ENCODE measurements around the gene MAN1A2. TPM values are rescaled to one million over a fixed set of nuclear protein-coding genes. Genes with fewer than 3 reads are reported as not detected.
"Not testable (repeated sequence)": the region's sequence is repeated elsewhere in the genome, so short reads cannot be mapped to it uniquely, and the experiment has no call there.

The MAN1A2 gene
- 10 to 100 TPM; 33.8 to 35.0 TPM for total RNA-seq

- Mint-ChIP-seq H3K27ac (peak within 1 kb of the TSS; percentile 95), H3K4me1 (peaks cover 57% of the 10 kb centered on the region), H3K27me3 (no peaks in the 10 kb centered on the region), H3K36me3 (ENCODE audit: low read depth) (peaks cover 3% of the 10 kb centered on the region), H3K9me3 (no peaks in the 10 kb centered on the region), H3K4me3 (peak within 1 kb of the TSS; percentile 92)
- DNase-seq = peak; percentile 81
- CTCF ChIA-PET = interaction anchor here (1.0 to 1.3 kb wide), 4 partner anchors 9 to 528 kb away, joined by 3 to 4 read pairs (median 4); partner anchors contain the start of gene TTF2
- POLR2A ChIA-PET = interaction anchor here (0.6 to 3.1 kb wide), 13 partner anchors 9 to 562 kb away, joined by 3 to 14 read pairs (median 4); partner anchors contain the start of genes GDAP2, TTF2 and WDR3
Measured at GRCh38 chr1:117367046-117368025, at the start of gene MAN1A2. MAN1A2 (plus strand) TSS chr1:117367449; CDS start chr1:117368184, 735 bp downstream.

- Mint-ChIP-seq H3K36me3 (ENCODE audit: low read depth) (no peaks in the 10 kb centered on the region), H3K4me1 (no peaks in the 10 kb centered on the region), H3K27ac (no peak overlapping the region), H3K9me3 (peaks cover 2% of the 10 kb centered on the region), H3K27me3 (peaks cover 5% of the 10 kb centered on the region), H3K4me3 (no peak overlapping the region)
- no peak for DNase-seq
- POLR2A ChIA-PET = no interaction called here
- CTCF ChIA-PET = no interaction called here
Measured at GRCh38 chr1:117318011-117318410, 49.2 kb upstream of the MAN1A2 start.

GRCh38 chr1:117318426-117318825 is 48.8 kb upstream of the MAN1A2 start:
- ChIA-PET POLR2A (no interaction called here), CTCF (no interaction called here)
- H3K27me3 Mint-ChIP-seq = peaks cover 5% of the 10 kb centered on the region

DNA sequence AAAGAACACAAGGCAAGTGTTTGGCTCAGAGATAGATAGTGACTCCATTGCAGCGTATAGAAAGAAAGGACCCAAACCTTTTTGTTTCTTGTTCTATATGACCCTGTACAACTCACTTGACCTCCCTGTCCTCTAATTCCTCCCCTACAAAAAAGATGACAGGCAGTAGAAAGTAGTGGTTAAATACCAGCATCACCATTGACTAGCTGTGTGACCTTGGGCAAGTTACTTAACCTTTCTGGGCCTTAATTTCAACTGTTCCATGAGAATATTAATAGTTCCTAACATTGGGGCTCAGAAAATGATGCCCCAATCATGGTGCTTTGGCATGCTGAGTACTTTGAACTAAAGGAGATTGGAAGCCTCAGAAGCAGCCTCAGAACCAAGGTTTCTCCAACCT is 46.7 kb upstream of the MAN1A2 start:
- Mint-ChIP-seq H3K27me3 (peaks cover 14% of the 10 kb centered on the region), H3K27ac (no peak overlapping the region)
- CTCF ChIA-PET = no interaction called here

More at GRCh38 chr1:117318426-117318825, 48.8 kb upstream of the MAN1A2 start:
- Mint-ChIP-seq H3K4me1 (no peaks in the 10 kb centered on the region), H3K36me3 (ENCODE audit: low read depth) (no peaks in the 10 kb centered on the region), H3K4me3 (no peak overlapping the region), H3K9me3 (peaks cover 2% of the 10 kb centered on the region), H3K27ac (no peak overlapping the region)
- DNase-seq = no peak

DNA sequence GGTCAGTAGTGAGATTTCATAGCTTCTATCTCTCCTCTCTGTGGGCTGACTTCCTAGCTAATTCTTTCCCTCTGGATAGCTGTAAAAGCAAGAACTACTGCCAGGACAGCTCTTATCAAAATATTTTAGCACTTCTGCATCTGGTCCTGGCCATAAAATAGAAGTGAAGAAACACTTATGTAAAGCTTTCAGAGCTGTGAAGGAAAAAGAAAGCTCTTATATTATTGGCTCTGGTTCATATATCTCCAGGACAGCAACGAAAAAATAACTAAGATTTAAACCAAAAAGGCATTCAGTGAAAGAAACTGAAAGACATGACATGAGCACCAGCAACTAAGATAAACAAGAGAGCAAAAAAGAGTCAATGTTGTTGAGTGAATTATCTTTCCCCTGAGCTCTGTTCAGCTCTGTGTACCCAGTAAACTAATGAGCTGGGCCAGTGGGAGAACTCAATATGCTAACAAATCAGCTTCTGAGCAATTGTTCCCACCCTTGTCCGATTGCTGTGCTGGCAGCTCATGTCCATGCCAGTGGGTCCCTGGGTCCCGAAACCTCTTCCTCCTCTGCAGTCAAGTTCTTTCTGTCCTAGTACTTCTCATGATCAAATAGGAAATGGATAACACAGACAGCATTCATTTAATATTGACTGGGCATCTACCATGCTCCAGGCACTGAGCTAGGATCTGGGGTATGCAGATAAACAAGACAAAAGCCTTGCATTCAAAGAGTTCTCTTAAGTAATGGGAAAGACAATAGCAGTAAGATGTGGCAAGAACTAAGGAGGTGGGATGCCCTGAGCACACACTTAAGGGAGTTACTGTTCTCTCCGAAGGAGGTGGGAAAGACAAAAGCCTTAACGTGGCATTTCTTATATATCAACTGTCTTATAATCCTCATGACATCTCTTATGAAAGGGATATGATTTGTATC is 45.3 kb upstream of the MAN1A2 start:
- H3K4me1 Mint-ChIP-seq = no peaks in the 10 kb centered on the region
- CTCF ChIA-PET = interaction anchor here (1.6 kb wide), 1 partner anchor 436 kb away, joined by 3 read pairs; no protein-coding TSS in a partner anchor
- no peak overlapping the region for H3K27ac Mint-ChIP-seq
- H3K4me3 Mint-ChIP-seq = no peak overlapping the region
- H3K36me3 Mint-ChIP-seq (ENCODE audit: low read depth) = no peaks in the 10 kb centered on the region
- no peak for DNase-seq
- H3K27me3 Mint-ChIP-seq = peaks cover 14% of the 10 kb centered on the region
- H3K9me3 Mint-ChIP-seq = peaks cover 2% of the 10 kb centered on the region
- POLR2A ChIA-PET = interaction anchor here (0.8 kb wide), 1 partner anchor 47 kb away, joined by 3 read pairs; no protein-coding TSS in a partner anchor

More for the DNA sequence above, 46.7 kb upstream of the MAN1A2 start:
- no peaks in the 10 kb centered on the region for H3K4me1 Mint-ChIP-seq
- no peak overlapping the region for H3K4me3 Mint-ChIP-seq
- DNase-seq = no peak
- H3K36me3 Mint-ChIP-seq (ENCODE audit: low read depth) = no peaks in the 10 kb centered on the region
- POLR2A ChIA-PET = no interaction called here
- H3K9me3 Mint-ChIP-seq = peaks cover 2% of the 10 kb centered on the region

- H3K4me1 Mint-ChIP-seq = no peaks in the 10 kb centered on the region
- DNase-seq = no peak
- H3K27me3 Mint-ChIP-seq = peaks cover 14% of the 10 kb centered on the region
- ChIA-PET CTCF (no interaction called here), POLR2A (no interaction called here)
- H3K27ac Mint-ChIP-seq = no peak overlapping the region
- H3K4me3 Mint-ChIP-seq = no peak overlapping the region
- no peaks in the 10 kb centered on the region for H3K36me3 Mint-ChIP-seq (ENCODE audit: low read depth)
- H3K9me3 Mint-ChIP-seq = no peaks in the 10 kb centered on the region
Measured at GRCh38 chr1:117324357-117324756, 42.9 kb upstream of the MAN1A2 start.

DNA sequence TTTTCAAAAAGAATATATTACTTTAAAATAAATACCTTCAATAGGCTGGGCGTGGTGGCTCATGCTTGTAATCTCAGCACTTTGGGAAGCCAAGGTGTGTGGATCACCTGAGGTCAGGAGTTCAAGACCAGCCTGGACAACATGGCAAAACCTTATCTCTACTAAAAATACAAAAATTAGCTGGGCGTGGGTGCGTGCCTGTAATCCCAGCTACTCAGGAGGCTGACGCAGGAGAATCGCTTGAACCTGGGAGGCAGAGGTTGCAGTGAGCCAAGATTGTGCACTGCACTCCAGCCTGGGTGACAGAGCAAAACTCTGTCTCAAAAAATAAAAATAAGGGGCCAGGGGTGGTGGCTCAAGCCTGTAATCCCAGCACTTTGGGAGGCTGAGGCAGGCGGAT is 41.2 kb upstream of the MAN1A2 start:
- H3K27ac Mint-ChIP-seq; DNase-seq; CTCF ChIA-PET; H3K36me3 Mint-ChIP-seq (ENCODE audit: low read depth); H3K4me3 Mint-ChIP-seq; H3K4me1 Mint-ChIP-seq; H3K9me3 Mint-ChIP-seq; POLR2A ChIA-PET: not testable (repeated sequence)
- H3K27me3 Mint-ChIP-seq = peaks cover 14% of the 10 kb centered on the region

GRCh38 chr1:117327011-117327410 is 40.2 kb upstream of the MAN1A2 start:
- no peak overlapping the region for H3K27ac Mint-ChIP-seq
- no peaks in the 10 kb centered on the region for H3K9me3 Mint-ChIP-seq
- peaks cover 15% of the 10 kb centered on the region for H3K27me3 Mint-ChIP-seq
- no peak for DNase-seq
- ChIA-PET CTCF (no interaction called here), POLR2A (no interaction called here)
- H3K36me3 Mint-ChIP-seq (ENCODE audit: low read depth) = no peaks in the 10 kb centered on the region
- H3K4me3 Mint-ChIP-seq = no peak overlapping the region
- no peaks in the 10 kb centered on the region for H3K4me1 Mint-ChIP-seq

GRCh38 chr1:117335376-117336086 is 31.7 kb upstream of the MAN1A2 start:
- Mint-ChIP-seq H3K9me3 (peaks cover 2% of the 10 kb centered on the region), H3K27ac (no peak overlapping the region), H3K4me3 (no peak overlapping the region), H3K27me3 (peaks cover 3% of the 10 kb centered on the region), H3K4me1 (no peaks in the 10 kb centered on the region), H3K36me3 (ENCODE audit: low read depth) (no peaks in the 10 kb centered on the region)
- no peak for DNase-seq
- ChIA-PET CTCF (interaction anchor here (0.8 kb wide), 1 partner anchor 490 kb away, joined by 3 read pairs; no protein-coding TSS in a partner anchor), POLR2A (no interaction called here)

DNA sequence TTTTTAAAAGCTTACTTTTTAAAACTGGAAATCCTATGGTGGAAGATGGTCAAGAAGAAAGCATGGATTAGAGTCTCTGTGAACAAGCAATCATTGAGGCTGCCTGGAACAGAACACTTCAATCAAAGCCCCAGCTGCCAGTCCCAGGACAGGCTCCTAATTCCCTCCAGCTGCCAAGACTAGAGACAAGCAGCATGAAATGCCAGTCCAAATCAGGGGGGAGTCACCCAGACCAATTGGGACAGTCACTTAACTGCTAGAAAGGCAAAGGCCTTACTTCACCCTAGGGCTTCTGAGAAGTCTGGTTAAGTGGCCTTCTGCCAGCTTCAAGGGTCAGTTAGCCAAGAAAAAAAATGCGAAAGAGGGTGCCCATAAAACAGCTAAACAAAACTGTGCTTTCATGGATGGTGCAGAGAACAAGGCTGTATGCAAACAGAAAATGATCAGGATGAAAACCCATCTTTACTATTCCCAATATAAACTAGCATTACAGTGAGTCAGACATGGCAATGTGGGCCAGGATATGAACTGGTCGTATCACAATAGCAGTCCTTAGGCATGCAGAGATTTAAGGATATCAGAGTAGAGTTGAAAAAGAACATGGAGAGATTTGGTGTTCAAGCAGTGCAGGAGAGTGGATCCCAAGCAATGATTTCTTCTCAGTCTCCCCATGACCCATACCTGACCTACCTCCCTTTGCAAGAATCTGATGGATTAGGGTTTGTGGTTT is 31.0 kb upstream of the MAN1A2 start:
- H3K27me3 Mint-ChIP-seq = peaks cover 2% of the 10 kb centered on the region
- peaks cover 2% of the 10 kb centered on the region for H3K9me3 Mint-ChIP-seq
- no peak overlapping the region for H3K4me3 Mint-ChIP-seq
- H3K27ac Mint-ChIP-seq = no peak overlapping the region
- CTCF ChIA-PET = interaction anchor here (0.8 kb wide), 1 partner anchor 489 kb away, joined by 3 read pairs; no protein-coding TSS in a partner anchor
- no peaks in the 10 kb centered on the region for H3K36me3 Mint-ChIP-seq (ENCODE audit: low read depth)
- POLR2A ChIA-PET = no interaction called here
- H3K4me1 Mint-ChIP-seq = no peaks in the 10 kb centered on the region
- no peak for DNase-seq

DNA sequence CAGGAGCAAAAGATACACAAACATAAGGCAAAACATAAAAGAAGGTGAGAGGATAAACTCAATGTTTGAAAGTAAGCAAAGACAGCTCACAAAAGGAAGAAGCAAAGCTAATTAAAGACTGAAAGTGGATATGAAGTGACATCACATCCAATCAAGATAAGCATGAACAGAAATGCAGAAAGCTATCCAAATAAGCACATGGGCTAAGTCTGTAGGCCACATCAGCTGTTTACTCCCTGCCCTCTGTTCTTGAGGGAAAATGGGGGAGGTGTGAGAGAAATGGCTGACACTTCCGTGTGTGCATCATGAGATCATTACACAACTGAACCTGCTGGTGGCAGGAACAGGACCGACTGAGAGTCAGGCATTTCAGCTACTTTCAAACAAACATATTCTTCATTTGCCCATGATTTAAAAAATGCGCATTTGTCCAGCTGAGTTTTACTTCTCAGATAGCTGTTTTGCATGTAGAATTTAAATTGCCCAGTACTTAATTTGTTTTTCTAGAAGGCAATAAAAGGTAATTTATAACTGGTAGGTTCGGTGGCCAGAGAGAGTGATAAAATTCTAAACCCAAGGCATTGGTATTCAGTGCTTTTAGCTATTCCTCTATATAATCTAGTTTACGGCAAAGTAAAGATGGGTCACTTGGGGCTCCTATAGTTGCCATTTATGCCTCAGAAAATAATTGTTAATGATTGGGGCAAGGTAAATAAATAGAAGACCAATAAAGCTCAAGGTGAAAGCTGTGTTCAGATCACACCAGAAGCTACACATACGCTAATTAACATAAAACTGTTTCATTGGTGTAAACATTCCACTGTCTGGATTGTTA is 27.2 kb upstream of the MAN1A2 start:
- Mint-ChIP-seq H3K9me3 (peaks cover 2% of the 10 kb centered on the region), H3K36me3 (ENCODE audit: low read depth) (no peaks in the 10 kb centered on the region), H3K27ac (no peak overlapping the region), H3K4me1 (peaks cover 5% of the 10 kb centered on the region), H3K27me3 (no peaks in the 10 kb centered on the region), H3K4me3 (no peak overlapping the region)
- POLR2A ChIA-PET = interaction anchor here (0.7 to 1.2 kb wide), 4 partner anchors 18 to 29 kb away, joined by 3 read pairs; partner anchors contain the start of gene MAN1A2
- DNase-seq = no peak
- CTCF ChIA-PET = interaction anchor here (0.8 to 0.9 kb wide), 2 partner anchors 27 to 29 kb away, joined by 3 to 4 read pairs; partner anchors contain the start of gene MAN1A2

All from activated CD4-positive, alpha-beta memory T cell treated with anti-CD3 and anti-CD28 coated beads, Interleukin-2, amount 10 ng/mL, durations not matched to agents 7 days and 5 days (primary cell).